Stomach (tissue), 4 donors: ENCODE results near the gene CADM2.

Source experiments
- POLR2A ChIP-seq, 4 donors: fragments of 450-650 bp; IDR thresholded peaks; one replicate each; pipeline ENCODE4 v1.6.1; 2016; ENCODE audit warnings: antibody characterized with exemption in 4 of 4, control low read depth in 2 of 4, mild to moderate bottlenecking in 1 of 4, moderate library complexity in 1 of 4
- TF ChIP-seq, protein P1 (sequence below), 7 experiments: fragments of 450-650 bp in 4 of 7; fragments of 200-600 bp in 3 of 7; sonication (generic) in 3 of 7; IDR thresholded peaks; one replicate each; pipeline ENCODE4 v1.5.1; 2016 to 2019; ENCODE audit warnings: antibody characterized with exemption in 7 of 7, control low read depth in 2 of 7, mild to moderate bottlenecking in 1 of 7

GRCh38 chr3:85030052-85030451 is 71.3 kb downstream of the CADM2 start:
- no peak for TF ChIP-seq POLR2A (IDR thresholded peaks at IDR 0.05)
- TF ChIP-seq, protein P1, sequence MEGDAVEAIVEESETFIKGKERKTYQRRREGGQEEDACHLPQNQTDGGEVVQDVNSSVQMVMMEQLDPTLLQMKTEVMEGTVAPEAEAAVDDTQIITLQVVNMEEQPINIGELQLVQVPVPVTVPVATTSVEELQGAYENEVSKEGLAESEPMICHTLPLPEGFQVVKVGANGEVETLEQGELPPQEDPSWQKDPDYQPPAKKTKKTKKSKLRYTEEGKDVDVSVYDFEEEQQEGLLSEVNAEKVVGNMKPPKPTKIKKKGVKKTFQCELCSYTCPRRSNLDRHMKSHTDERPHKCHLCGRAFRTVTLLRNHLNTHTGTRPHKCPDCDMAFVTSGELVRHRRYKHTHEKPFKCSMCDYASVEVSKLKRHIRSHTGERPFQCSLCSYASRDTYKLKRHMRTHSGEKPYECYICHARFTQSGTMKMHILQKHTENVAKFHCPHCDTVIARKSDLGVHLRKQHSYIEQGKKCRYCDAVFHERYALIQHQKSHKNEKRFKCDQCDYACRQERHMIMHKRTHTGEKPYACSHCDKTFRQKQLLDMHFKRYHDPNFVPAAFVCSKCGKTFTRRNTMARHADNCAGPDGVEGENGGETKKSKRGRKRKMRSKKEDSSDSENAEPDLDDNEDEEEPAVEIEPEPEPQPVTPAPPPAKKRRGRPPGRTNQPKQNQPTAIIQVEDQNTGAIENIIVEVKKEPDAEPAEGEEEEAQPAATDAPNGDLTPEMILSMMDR (IDR thresholded peaks at IDR 0.05): no peak
